ENCODE results near the gene SET.

SET gene

GRCh38 chr9:128718475-128718874, 29.5 kb downstream of the SET start:
- TF ChIP-seq GABPA (IDR thresholded peaks at IDR 0.05; ENCODE audit: low read depth) = no peak
- no peak for TF ChIP-seq POLR2AphosphoS5 (IDR thresholded peaks at IDR 0.05; ENCODE audit: low read depth)
- no peak for TF ChIP-seq CTCF (IDR thresholded peaks at IDR 0.05; ENCODE audit: insufficient read depth, low read length)
- TF ChIP-seq REST (IDR thresholded peaks at IDR 0.05; ENCODE audit: insufficient replicate concordance, low read depth) = no peak
- TF ChIP-seq SPI1 (IDR thresholded peaks at IDR 0.05; ENCODE audit: borderline replicate concordance, low read depth) = no peak
- DNase-seq (ENCODE audit: low read depth in 1 of 2, low spot score in 1 of 2) = no peak
- Histone ChIP-seq H3K27me3 (ENCODE audit: insufficient read depth, poor library complexity, severe bottlenecking) (no peaks in the 10 kb centered on the region), H3K4me3 (replicated peaks; ENCODE audit: insufficient read depth, low read length) (no peak overlapping the region), H3K27ac (replicated peaks) (no peak overlapping the region)

- no peak for TF ChIP-seq CTCF (IDR thresholded peaks at IDR 0.05; ENCODE audit: insufficient read depth, low read length)
- TF ChIP-seq POLR2AphosphoS5 (IDR thresholded peaks at IDR 0.05; ENCODE audit: low read depth) = no peak
- no peak for TF ChIP-seq GABPA (IDR thresholded peaks at IDR 0.05; ENCODE audit: low read depth)
- no peak for TF ChIP-seq REST (IDR thresholded peaks at IDR 0.05; ENCODE audit: insufficient replicate concordance, low read depth)
- no peak for TF ChIP-seq SPI1 (IDR thresholded peaks at IDR 0.05; ENCODE audit: borderline replicate concordance, low read depth)
- no peaks in the 10 kb centered on the region for H3K27me3 ChIP-seq (ENCODE audit: insufficient read depth, poor library complexity, severe bottlenecking)
- H3K4me3 ChIP-seq (replicated peaks; ENCODE audit: insufficient read depth, low read length) = no peak overlapping the region
- no peak overlapping the region for H3K27ac ChIP-seq (replicated peaks)
- no peak for DNase-seq (ENCODE audit: low read depth in 1 of 2, low spot score in 1 of 2)
Measured at GRCh38 chr9:128719919-128720605, 31.0 kb downstream of the SET start.

GRCh38 chr9:128720841-128721486, 31.9 kb downstream of the SET start:
- H3K27ac ChIP-seq (replicated peaks) = no peak overlapping the region
- no peak overlapping the region for H3K4me3 ChIP-seq (replicated peaks; ENCODE audit: insufficient read depth, low read length)
- TF ChIP-seq REST (IDR thresholded peaks at IDR 0.05; ENCODE audit: insufficient replicate concordance, low read depth) = no peak
- no peak for TF ChIP-seq SPI1 (IDR thresholded peaks at IDR 0.05; ENCODE audit: borderline replicate concordance, low read depth)
- TF ChIP-seq CTCF (IDR thresholded peaks at IDR 0.05; ENCODE audit: insufficient read depth, low read length) = no peak
- TF ChIP-seq POLR2AphosphoS5 (IDR thresholded peaks at IDR 0.05; ENCODE audit: low read depth) = no peak
- no peak for TF ChIP-seq GABPA (IDR thresholded peaks at IDR 0.05; ENCODE audit: low read depth)
- no peak for DNase-seq (ENCODE audit: low read depth in 1 of 2, low spot score in 1 of 2)
- no peaks in the 10 kb centered on the region for H3K27me3 ChIP-seq (ENCODE audit: insufficient read depth, poor library complexity, severe bottlenecking)

Measured in HL-60 (cell line).